ENCODE measurements around the gene CORO2A. TPM values are rescaled to one million over a fixed set of nuclear protein-coding genes. Genes with fewer than 3 reads are reported as not detected.

CORO2A gene
- total RNA-seq, 3 donors from 2014 or later, result 1.6 to 2.1 (median 1.7) TPM

- H3K27me3 Mint-ChIP-seq (ENCODE audit: low read depth), result no peaks in the 10 kb centered on the region
- DNase-seq (no peak), ATAC-seq (no peak)
- H3K9me3 Mint-ChIP-seq, result no peaks in the 10 kb centered on the region
- peaks cover 18% of the 10 kb centered on the region for H3K36me3 Mint-ChIP-seq (ENCODE audit: insufficient read depth)
- no peaks in the 10 kb centered on the region for H3K4me1 Mint-ChIP-seq (ENCODE audit: low read depth)
- no peak overlapping the region for H3K4me3 Mint-ChIP-seq
These were observed 22.4 kb upstream of the CORO2A start for GRCh38 chr9:98214811-98215210.

- peaks cover 12% of the 10 kb centered on the region for H3K36me3 Mint-ChIP-seq (ENCODE audit: insufficient read depth)
- H3K27me3 Mint-ChIP-seq (ENCODE audit: low read depth), result no peaks in the 10 kb centered on the region
- ATAC-seq (no peak), DNase-seq (no peak)
- no peak overlapping the region for H3K4me3 Mint-ChIP-seq
- H3K9me3 Mint-ChIP-seq, result no peaks in the 10 kb centered on the region
- no peaks in the 10 kb centered on the region for H3K4me1 Mint-ChIP-seq (ENCODE audit: low read depth)
These were observed 18.8 kb upstream of the CORO2A start for GRCh38 chr9:98211260-98211659.

- Mint-ChIP-seq H3K27me3 (ENCODE audit: low read depth) (no peaks in the 10 kb centered on the region), H3K36me3 (ENCODE audit: insufficient read depth) (peaks cover 12% of the 10 kb centered on the region), H3K4me3 (no peak overlapping the region), H3K4me1 (ENCODE audit: low read depth) (peaks cover 3% of the 10 kb centered on the region), H3K9me3 (no peaks in the 10 kb centered on the region)
- DNase-seq, result no peak
- ATAC-seq, result no peak
These were observed 18.0 kb upstream of the CORO2A start for GRCh38 chr9:98210435-98210834.

- no peak for DNase-seq
- peaks cover 7% of the 10 kb centered on the region for H3K36me3 Mint-ChIP-seq (ENCODE audit: insufficient read depth)
- no peaks in the 10 kb centered on the region for H3K9me3 Mint-ChIP-seq
- H3K4me3 Mint-ChIP-seq, result no peak overlapping the region
- H3K4me1 Mint-ChIP-seq (ENCODE audit: low read depth), result peaks cover 3% of the 10 kb centered on the region
- no peak for ATAC-seq
- no peaks in the 10 kb centered on the region for H3K27me3 Mint-ChIP-seq (ENCODE audit: low read depth)
These were observed 17.1 kb upstream of the CORO2A start for GRCh38 chr9:98209530-98209929.

- Mint-ChIP-seq H3K9me3 (no peaks in the 10 kb centered on the region), H3K4me1 (ENCODE audit: low read depth) (peaks cover 3% of the 10 kb centered on the region), H3K36me3 (ENCODE audit: insufficient read depth) (peaks cover 7% of the 10 kb centered on the region), H3K4me3 (no peak overlapping the region), H3K27me3 (ENCODE audit: low read depth) (no peaks in the 10 kb centered on the region)
- DNase-seq, result no peak
- no peak for ATAC-seq
These were observed 16.2 kb upstream of the CORO2A start for GRCh38 chr9:98208635-98209034.

- H3K9me3 Mint-ChIP-seq, result no peaks in the 10 kb centered on the region
- H3K36me3 Mint-ChIP-seq (ENCODE audit: insufficient read depth), result peaks cover 5% of the 10 kb centered on the region
- ATAC-seq (no peak), DNase-seq (no peak)
- no peaks in the 10 kb centered on the region for H3K27me3 Mint-ChIP-seq (ENCODE audit: low read depth)
- no peak overlapping the region for H3K4me3 Mint-ChIP-seq
- peaks cover 3% of the 10 kb centered on the region for H3K4me1 Mint-ChIP-seq (ENCODE audit: low read depth)
These were observed 15.2 kb upstream of the CORO2A start for GRCh38 chr9:98207606-98208005.

GRCh38 chr9:98206754-98207153 is 14.3 kb upstream of the CORO2A start:
- peaks cover 2% of the 10 kb centered on the region for H3K36me3 Mint-ChIP-seq (ENCODE audit: insufficient read depth)
- H3K9me3 Mint-ChIP-seq, result no peaks in the 10 kb centered on the region
- H3K27me3 Mint-ChIP-seq (ENCODE audit: low read depth), result no peaks in the 10 kb centered on the region
- peaks cover 3% of the 10 kb centered on the region for H3K4me1 Mint-ChIP-seq (ENCODE audit: low read depth)
- ATAC-seq (no peak), DNase-seq (no peak)
- no peak overlapping the region for H3K4me3 Mint-ChIP-seq

- H3K27me3 Mint-ChIP-seq (ENCODE audit: low read depth), result no peaks in the 10 kb centered on the region
- DNase-seq (no peak), ATAC-seq (no peak)
- H3K36me3 Mint-ChIP-seq (ENCODE audit: insufficient read depth), result no peaks in the 10 kb centered on the region
- H3K9me3 Mint-ChIP-seq, result no peaks in the 10 kb centered on the region
- no peak overlapping the region for H3K4me3 Mint-ChIP-seq
- peaks cover 3% of the 10 kb centered on the region for H3K4me1 Mint-ChIP-seq (ENCODE audit: low read depth)
These were observed 12.3 kb upstream of the CORO2A start for GRCh38 chr9:98204692-98205091.

- H3K36me3 Mint-ChIP-seq (ENCODE audit: insufficient read depth), result no peaks in the 10 kb centered on the region
- ATAC-seq, result no peak
- no peak overlapping the region for H3K4me3 Mint-ChIP-seq
- peaks cover 3% of the 10 kb centered on the region for H3K4me1 Mint-ChIP-seq (ENCODE audit: low read depth)
- H3K9me3 Mint-ChIP-seq, result no peaks in the 10 kb centered on the region
- H3K27me3 Mint-ChIP-seq (ENCODE audit: low read depth), result no peaks in the 10 kb centered on the region
- no peak for DNase-seq
These were observed 10.7 kb upstream of the CORO2A start for GRCh38 chr9:98203153-98203552.

- Mint-ChIP-seq H3K4me3 (no peak overlapping the region), H3K9me3 (no peaks in the 10 kb centered on the region), H3K27me3 (ENCODE audit: low read depth) (no peaks in the 10 kb centered on the region), H3K4me1 (ENCODE audit: low read depth) (peaks cover 3% of the 10 kb centered on the region), H3K36me3 (ENCODE audit: insufficient read depth) (no peaks in the 10 kb centered on the region)
- ATAC-seq (no peak), DNase-seq (no peak)
These were observed 9.8 kb upstream of the CORO2A start for GRCh38 chr9:98202252-98202651.

GRCh38 chr9:98201749-98202148 is 9.3 kb upstream of the CORO2A start:
- H3K4me1 Mint-ChIP-seq (ENCODE audit: low read depth), result peaks cover 3% of the 10 kb centered on the region
- DNase-seq, result no peak
- no peaks in the 10 kb centered on the region for H3K36me3 Mint-ChIP-seq (ENCODE audit: insufficient read depth)
- no peak overlapping the region for H3K4me3 Mint-ChIP-seq
- H3K27me3 Mint-ChIP-seq (ENCODE audit: low read depth), result no peaks in the 10 kb centered on the region
- no peaks in the 10 kb centered on the region for H3K9me3 Mint-ChIP-seq
- ATAC-seq, result no peak

GRCh38 chr9:98201102-98201501 is 8.7 kb upstream of the CORO2A start:
- DNase-seq (no peak), ATAC-seq (no peak)
- H3K27me3 Mint-ChIP-seq (ENCODE audit: low read depth), result no peaks in the 10 kb centered on the region
- H3K9me3 Mint-ChIP-seq, result no peaks in the 10 kb centered on the region
- H3K36me3 Mint-ChIP-seq (ENCODE audit: insufficient read depth), result no peaks in the 10 kb centered on the region
- no peak overlapping the region for H3K4me3 Mint-ChIP-seq
- H3K4me1 Mint-ChIP-seq (ENCODE audit: low read depth), result peaks cover 3% of the 10 kb centered on the region

- Mint-ChIP-seq H3K27me3 (ENCODE audit: low read depth) (no peaks in the 10 kb centered on the region), H3K4me1 (ENCODE audit: low read depth) (no peaks in the 10 kb centered on the region), H3K36me3 (ENCODE audit: insufficient read depth) (no peaks in the 10 kb centered on the region), H3K4me3 (no peak overlapping the region), H3K9me3 (no peaks in the 10 kb centered on the region)
- no peak for ATAC-seq
- no peak for DNase-seq
These were observed 7.1 kb upstream of the CORO2A start for GRCh38 chr9:98199388-98200033.

- H3K4me3 Mint-ChIP-seq, result no peak overlapping the region
- no peak for ATAC-seq
- peaks cover 15% of the 10 kb centered on the region for H3K4me1 Mint-ChIP-seq (ENCODE audit: low read depth)
- no peak for DNase-seq
- no peaks in the 10 kb centered on the region for H3K27me3 Mint-ChIP-seq (ENCODE audit: low read depth)
- no peaks in the 10 kb centered on the region for H3K36me3 Mint-ChIP-seq (ENCODE audit: insufficient read depth)
- no peaks in the 10 kb centered on the region for H3K9me3 Mint-ChIP-seq
These were observed 3.2 kb upstream of the CORO2A start for GRCh38 chr9:98195671-98196070.

- no peaks in the 10 kb centered on the region for H3K9me3 Mint-ChIP-seq
- peaks cover 31% of the 10 kb centered on the region for H3K4me1 Mint-ChIP-seq (ENCODE audit: low read depth)
- ATAC-seq, result no peak
- H3K36me3 Mint-ChIP-seq (ENCODE audit: insufficient read depth), result no peaks in the 10 kb centered on the region
- DNase-seq, result no peak
- H3K4me3 Mint-ChIP-seq, result peak overlapping the region; percentile 84
- H3K27me3 Mint-ChIP-seq (ENCODE audit: low read depth), result no peaks in the 10 kb centered on the region
These were observed 1.0 kb upstream of the CORO2A start for GRCh38 chr9:98193336-98193944.
